GM19351 (cell line): ENCODE data around the gene DNAJA2.
"Not testable (repeated sequence)": the region's sequence is repeated elsewhere in the genome, so short reads cannot be mapped to it uniquely, and the experiment has no call there.

ENCODE experiments used
- ATAC-seq: cut with Tn5 transposase; IDR thresholded peaks from one replicate; pipeline ENCODE4 v1.9.1; 2021; ENCODE audit warnings: mild to moderate bottlenecking, moderate library complexity; ENCODE audit not compliant: unreplicated experiment

Gene DNAJA2

DNA sequence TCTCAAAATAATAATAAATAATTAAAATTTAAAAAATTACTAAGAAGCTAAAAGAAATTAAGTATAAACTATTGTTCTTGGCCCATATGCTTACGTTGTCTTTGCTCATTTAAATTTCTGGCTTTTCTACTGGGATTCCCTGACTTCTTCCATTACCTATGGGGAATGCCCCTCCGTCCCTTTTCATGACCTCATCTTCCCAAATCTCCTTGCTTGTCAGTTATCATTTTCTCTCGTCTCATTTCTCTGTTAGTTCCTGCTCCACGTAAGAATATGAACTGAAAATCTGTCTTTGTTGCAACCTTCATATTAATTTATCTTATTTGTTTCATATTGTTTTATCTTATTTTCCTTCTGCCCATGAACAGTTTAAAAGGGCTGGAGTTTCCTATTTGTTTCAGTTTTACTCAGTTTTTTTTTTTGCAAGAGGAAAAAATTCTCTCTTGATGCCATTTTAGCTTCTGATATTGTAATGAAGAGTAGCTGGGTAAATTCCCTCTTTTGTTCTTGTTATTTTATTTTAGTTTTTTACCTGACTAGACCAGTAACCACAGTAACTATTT, 2.5 kb upstream of the DNAJA2 start:
- ATAC-seq = no peak

DNA sequence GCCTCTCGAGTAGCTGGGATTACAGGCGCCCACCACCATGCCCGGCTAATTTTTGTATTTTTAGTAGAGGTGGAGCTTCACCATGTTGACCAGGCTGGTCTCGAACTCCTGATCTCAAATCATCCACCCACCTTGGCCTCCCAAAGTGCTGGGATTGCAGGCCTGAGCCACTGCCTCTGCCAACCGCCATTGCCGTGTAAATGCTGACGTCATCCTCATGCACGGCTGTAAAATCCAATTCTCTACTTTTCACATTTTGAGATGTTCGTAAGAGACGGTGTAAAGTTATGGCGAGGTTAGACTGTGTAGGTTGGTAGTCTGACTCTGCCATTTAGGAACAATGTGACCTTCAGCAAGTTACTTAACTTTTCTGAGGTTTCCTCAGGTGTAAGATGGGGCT, 1.7 kb upstream of the DNAJA2 start:
- ATAC-seq = no peak

DNA sequence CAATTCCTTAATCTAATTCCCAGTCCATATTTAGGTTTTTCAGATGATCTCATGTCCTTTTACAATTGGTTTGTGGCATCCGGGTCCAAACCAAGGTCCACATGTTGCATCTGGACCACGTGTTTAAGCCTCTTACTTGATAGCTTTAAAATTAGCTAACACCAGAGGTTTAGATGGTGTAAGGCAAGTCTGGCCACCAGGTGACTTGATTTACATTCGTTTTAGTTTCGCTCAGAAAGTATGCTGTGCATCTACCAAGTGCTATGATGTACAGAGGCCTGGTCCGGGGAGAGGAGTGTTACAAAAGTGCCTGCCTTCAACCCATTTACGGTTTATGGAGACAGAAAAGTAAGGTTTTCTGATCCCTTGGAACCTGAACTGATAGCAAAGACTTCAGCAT, 878 bp upstream of the DNAJA2 start:
- peak; percentile 37 for ATAC-seq

DNA sequence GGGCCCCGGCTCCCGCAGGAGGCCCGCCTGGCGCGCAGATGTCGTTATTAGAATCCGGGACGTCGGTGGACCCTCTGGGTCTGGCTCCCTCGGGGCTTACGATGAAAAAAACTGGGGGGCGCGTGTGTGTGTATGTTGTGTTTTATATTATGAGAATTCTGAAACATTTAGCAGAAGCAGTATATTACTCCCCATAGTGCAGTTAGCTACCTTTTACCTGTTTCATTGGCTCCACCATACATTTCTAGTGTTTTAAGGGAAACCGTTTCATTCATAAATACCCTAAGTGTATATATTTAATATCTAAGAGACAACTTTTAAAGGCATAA, 486 bp upstream of the DNAJA2 start:
- ATAC-seq = no peak

DNA sequence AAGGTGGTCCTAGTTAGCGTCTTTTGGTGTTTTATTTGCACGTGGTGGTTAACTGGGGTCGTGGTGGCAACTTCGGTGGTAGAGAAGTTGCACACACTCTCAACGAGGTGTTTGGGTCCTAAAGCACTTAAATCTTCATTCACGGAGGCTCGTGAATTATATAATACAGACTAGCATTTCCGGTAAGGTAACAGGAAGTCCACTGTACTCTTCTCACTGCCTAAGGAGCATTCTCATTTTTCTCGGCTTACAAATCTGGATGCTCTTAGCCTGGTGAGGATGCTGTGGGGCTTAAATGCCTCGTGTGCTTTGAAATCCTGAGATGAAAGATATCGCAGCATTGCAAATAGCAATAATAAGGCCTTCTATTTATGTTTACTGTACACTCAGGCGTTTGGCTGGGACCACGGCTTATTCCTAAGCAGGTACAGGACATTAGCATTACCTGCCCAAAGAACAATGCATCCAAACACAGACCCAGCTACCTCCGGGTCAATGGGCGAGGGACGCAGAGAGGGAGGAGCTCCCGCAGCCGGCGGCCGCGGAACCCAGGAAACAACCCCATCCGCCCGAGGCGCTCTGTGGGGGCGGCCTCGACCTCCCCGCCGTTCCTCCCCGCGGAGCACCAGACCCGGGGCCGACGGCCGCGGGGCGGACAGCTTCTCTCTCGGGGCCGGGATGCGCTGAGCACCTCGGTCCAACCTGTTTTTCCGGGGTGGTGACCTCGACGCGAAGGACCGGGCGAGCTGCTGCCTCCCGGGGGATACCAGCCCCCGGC, 856 bp downstream of the DNAJA2 start:
- peak; percentile 52 for ATAC-seq

DNA sequence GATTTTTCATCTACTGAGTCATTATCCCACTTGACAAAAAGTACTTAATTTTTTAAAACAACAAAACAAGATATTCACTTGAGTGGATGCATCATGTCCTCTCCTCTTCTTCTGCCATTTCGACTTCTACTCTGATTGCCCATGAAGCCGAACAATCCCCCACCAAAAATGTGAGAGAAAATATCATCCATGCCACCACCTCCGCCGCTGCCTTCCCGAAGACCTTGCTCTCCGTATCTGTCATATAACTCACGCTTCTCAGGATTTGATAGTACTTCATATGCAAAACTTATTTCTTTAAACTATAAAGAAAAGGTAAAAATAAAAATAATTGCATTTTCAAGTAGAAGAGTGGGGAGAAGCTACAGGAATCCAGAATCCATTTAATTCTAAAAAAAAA, 2.2 kb downstream of the DNAJA2 start:
- no peak for ATAC-seq

DNA sequence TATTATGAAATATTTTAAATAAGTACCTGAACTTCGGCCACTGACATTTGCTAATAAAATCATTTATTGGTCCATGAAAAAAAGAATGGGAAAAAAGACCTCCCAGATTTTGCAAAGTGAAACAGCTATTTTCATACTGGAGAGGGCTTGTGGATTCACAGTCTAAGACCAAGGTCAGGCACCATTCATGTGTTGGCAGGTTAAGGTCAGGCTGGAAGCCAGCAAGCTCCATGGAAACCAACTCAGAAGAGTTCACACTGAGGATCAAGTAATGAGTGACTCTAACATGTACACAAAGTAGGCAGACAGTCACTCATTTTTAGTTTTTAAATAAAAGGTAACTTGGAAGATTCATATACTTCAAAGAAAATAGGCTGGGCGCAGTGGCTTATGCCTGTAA, 3.4 kb downstream of the DNAJA2 start:
- ATAC-seq = no peak

DNA sequence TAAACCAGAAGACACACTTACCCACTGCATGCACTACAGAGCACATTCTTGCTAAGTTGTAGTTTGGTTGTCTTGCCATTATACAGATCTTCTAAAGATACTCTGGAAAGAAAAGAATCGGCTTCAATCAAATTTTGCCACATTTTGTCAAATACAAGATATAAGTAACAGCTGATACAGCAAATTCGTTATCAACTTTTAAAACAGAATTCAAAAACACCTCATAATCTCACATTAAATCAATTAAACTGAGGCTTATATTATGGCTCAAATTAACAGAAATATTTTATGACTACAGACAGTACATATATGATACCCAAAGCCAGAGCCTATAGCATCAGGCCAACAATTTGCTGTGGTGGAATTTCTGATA, 5.4 kb downstream of the DNAJA2 start:
- no peak for ATAC-seq

DNA sequence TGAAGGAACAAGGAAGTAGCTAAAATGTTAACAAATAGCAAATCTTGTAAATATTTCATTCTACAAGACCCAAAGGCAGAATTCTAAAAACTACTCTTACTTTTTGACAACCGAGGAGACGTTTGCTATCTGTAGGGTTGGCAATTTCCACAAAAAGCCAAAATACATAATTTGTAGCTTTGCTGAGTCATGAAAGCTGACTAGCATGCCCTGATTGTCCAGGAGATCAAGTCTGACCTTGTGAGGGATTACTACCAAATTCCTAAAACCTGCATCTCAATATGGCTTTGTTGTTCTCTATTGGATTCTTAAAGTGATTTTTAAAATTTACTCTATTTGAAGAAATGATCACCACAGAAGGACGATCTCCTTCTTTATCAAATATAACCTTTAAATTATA, 10.8 kb downstream of the DNAJA2 start:
- ATAC-seq = no peak

DNA sequence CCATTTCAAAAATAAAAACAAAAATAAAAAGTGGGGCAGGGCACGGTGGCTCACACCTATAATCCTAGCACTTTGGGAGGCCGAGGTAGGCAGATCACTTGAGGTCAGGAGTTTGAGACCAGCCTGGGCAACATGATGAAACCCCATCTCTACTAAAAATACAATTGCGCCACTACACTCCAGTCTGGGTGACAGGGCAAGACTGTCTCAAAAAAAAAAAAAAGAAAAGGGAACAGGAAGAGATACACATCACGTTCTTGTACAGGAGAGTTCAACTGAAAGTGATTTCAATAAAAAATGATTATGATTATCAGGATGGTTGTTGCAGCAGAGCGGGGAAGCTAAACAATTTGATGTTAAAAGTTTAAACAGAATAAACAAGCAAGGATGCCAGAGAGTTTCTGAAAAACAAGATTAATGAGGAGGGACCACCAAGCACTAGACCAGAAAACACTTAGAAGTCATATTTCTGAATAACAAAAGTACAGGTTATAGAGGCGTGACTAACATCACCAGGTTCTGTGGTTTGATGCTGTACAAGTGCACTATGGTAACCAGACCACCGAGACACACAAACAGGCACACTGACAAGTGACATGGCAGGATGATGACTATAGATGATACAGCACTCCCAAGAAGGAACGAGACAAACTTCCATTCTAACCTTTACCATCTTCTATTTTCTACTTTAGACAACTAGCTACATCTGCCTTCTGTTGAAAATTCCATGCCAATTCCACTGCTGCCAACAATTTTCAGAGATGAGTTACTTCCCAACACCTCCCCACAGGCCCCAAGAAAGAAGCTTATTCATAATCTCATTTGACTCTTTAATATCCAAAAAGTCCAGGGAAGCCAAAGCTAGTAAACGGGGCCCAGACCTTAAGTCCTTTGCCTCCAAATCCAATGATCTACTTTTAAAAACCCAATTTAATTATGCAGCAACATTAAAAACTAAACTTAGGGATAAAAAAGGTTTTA, 11.8 kb downstream of the DNAJA2 start:
- ATAC-seq = peak; percentile 56

DNA sequence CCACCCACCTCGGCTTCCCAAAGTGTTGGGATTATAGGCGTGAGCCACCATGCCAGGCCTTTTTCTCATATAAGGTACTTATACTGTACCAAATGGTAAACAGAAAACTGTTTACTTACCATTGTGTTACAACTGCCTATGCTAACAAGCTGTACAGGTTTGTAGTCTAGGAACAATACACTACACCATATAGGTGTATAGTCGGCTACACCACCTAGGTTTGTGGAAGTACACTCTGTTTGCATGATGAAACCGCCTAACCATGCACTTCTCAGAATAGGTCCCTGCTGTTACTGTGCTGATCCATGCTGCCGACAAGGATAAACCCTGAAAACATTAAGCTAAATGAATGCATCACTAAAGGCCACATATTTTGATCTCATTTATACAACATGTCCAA, 18.9 kb downstream of the DNAJA2 start:
- ATAC-seq = no peak

DNA sequence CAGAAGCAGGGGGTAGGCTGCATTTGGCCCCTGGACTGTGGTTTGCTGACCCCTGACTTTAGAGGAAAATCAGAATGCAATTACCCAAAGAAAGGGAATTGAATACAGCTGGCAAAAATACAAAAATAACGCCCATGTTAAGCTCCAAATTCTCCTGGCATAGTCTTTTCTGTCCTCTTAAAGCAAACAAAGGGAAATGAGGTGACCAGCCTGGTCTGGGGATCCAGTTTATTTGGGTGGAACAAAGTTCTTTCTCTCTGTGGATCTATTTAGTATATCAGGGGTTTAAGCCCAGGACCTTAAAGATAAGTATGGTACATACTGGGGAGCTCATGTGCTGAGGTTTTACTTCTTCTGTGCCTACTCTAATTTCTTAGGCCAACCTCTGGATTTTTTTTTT, 23.5 kb downstream of the DNAJA2 start:
- ATAC-seq = no peak

DNA sequence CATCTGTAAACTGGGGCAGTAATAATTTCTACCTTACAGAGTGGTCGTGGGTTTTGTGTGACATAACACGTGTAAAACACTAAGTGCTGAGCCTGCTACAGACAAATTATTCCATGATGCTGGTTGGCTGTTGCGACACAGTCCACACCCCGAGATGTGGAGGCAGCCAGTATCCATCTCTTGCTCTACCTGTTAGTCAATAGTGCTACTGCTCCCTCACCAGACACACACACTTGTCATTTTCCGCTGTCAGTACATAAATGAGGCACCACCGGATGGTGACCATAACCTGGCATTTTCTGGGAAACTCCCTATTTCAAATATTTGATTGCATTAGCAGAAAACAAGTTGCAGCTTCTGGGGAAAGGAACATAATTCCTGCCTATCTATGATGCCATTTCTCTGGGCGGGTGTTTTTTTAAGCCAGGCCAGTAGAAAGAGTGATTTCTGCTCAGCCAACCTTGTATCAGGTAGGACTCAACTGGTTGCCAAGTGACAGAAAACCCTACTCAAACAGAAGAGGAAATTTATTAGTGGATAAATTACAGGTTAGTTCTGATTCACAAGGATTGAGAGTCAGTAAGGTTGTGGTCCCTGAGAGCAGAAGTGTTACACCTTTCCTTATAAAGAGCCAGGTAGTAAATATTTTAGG, 24.1 kb downstream of the DNAJA2 start:
- ATAC-seq = no peak

DNA sequence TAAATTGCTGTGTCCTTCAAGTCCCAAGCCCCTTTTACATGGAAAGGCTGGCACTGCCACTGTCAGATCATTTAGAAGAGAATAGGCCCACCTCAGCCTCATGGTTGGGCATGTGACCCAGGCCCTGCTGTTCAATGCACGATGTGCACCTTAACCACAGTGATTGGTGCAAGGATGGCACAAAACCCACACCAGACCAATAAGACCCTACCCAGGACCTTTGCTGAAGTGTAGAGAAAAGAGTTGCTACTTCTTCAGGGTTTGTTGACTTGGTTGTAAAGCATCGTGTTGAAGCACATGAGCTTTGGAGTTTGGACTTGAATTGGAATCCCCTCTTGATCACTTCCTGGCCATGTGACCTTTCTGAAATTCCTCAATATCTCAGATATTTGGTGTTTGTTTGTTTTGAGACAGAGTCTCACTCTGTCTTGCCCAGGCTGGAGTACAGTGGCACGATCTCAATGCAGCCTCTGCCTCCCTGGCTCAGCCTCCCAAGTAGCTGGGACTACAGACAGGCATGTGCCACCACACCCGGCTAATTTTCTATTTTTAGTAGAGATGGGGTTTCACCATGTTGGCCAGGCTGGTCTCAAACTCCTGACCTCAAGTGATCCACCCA, 24.8 kb downstream of the DNAJA2 start:
- ATAC-seq = no peak

DNA sequence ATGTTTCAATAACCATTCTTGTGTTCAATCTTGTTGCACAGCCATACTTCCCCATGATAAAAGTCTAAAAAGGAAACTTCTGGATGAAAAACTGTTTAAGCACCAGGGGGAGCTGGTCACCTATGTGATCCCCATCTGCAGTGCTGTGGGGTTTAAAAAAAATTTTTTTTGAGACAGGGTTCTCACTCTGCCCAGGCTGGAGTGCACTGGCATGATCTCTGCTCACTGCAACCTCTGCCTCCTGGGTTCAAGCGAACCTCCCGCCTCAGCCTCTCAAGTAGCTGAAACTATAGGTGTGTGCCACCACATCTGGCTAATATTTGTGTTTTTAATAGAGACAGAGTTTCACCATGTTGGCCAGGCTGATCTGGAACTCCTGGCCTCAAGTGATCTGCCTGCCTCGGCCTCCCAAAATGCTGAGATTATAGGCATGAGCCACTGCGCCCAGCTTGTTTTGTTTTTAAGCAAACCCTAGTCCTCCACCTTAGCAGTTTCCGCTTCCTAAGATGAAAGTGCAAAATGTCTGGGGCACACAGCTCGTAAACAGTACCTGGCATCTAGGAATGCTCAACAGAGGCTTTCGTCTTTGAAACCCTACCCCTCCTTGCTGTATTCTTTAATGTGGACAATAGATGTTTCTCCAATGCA, 25.4 kb downstream of the DNAJA2 start:
- ATAC-seq = peak; percentile 85

DNA sequence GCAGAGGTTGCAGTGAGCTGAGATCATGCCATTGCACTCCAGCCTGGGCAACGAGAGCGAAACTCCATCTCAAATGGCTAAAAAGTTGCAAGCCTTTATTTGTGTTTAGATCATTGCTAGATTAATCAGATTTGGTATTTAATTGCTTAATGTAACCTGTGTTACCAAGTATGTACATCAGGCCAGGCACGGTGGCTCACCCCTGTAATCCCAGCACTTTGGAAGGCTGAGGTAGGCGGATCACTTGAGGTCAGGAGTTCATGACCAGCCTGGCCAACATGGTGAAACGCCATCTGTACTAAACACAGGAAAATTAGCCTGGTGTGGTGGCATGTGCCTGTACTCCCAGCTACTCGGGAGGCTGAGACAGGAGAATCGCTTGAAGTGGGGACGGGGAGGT, 28.8 kb downstream of the DNAJA2 start:
- not testable (repeated sequence) for ATAC-seq

DNA sequence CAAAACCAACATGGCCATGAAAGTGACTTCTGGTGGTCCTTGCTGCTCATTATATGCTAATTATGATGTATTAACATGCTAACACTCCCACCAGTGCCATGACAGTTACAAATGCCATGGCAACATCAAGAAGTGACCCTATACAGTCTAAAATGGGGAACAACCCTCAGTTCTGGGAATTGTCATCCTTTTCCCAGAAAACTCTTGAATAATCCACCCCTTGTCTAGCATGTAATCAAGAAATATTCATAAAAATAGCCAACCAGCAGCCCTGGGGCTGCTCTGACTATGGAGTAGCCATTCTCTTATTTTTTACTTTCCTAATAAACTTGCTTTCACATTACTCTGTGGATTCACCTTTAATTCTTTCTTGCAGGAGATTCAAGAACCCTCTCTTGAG, 35.9 kb downstream of the DNAJA2 start:
- ATAC-seq = no peak

DNA sequence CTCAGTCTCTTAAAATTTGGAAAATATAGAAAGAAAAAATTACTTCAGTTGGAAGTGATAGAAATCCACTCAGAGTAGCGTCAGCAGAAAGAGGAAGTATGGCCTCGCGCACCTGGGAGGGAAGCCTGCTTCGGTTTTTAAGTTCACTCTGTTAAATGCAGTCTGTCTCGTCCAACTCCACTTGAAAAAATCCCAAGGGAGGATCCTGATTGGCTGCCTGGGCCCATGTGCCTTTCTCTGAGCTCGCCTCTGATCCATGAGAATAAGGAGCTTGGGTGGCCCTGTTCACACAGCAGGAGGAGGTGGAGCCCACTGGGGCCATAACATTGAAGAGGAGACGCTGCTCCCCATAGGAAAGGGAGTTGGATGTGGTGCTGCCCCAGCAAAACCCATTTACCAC, 40.7 kb downstream of the DNAJA2 start:
- no peak for ATAC-seq

DNA sequence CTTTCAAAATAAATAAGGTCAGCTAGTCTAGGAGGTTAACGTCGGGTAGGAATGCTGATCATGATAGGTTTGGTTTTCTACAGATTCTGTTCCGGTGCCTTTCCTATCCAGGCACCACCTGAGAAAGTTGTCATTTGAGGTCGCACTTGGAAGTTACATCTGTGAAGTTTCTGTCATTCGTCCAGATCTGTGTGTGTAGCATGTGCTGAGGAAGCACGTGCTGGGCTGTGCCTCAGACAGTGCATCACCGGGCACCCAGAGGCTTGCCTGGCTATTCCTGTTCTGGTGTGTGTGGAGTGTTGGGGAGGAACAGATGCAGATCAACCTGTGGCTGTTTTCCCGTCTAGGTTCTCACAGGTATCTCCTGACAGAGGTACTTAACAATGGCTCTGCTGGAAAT, 42.6 kb downstream of the DNAJA2 start:
- ATAC-seq = no peak
